HG03135 (cell line): ENCODE measurements around the gene AAK1.
"Not testable (repeated sequence)": the region's sequence is repeated elsewhere in the genome, so short reads cannot be mapped to it uniquely, and the experiment has no call there.

Experiments used
- ATAC-seq: cut with Tn5 transposase; IDR thresholded peaks from one replicate; pipeline ENCODE4 v1.9.1; 2021; ENCODE audit warnings: mild to moderate bottlenecking, moderate library complexity; ENCODE audit not compliant: unreplicated experiment

The AAK1 gene

GRCh38 chr2:69576880-69577279 lies 66.7 kb downstream of the AAK1 start:
- no peak for ATAC-seq

- no peak for ATAC-seq
Observed at GRCh38 chr2:69575926-69576325, 67.6 kb downstream of the AAK1 start.

- ATAC-seq = not testable (repeated sequence)
Observed at GRCh38 chr2:69575371-69575770, 68.2 kb downstream of the AAK1 start.

- no peak for ATAC-seq
Observed at GRCh38 chr2:69572641-69573040, 70.9 kb downstream of the AAK1 start.

- no peak for ATAC-seq
Observed at GRCh38 chr2:69571189-69571588, 72.3 kb downstream of the AAK1 start.

- no peak for ATAC-seq
Observed at GRCh38 chr2:69570474-69570873, 73.1 kb downstream of the AAK1 start.

- no peak for ATAC-seq
Observed at GRCh38 chr2:69567909-69568300, 75.6 kb downstream of the AAK1 start.

GRCh38 chr2:69567157-69567908 lies 76.2 kb downstream of the AAK1 start:
- no peak for ATAC-seq

GRCh38 chr2:69566669-69567068 lies 76.9 kb downstream of the AAK1 start:
- no peak for ATAC-seq

- no peak for ATAC-seq
Observed at GRCh38 chr2:69565431-69565839, 78.1 kb downstream of the AAK1 start.

GRCh38 chr2:69564604-69565003 lies 78.9 kb downstream of the AAK1 start:
- ATAC-seq = no peak

GRCh38 chr2:69563021-69563420 lies 80.5 kb downstream of the AAK1 start:
- ATAC-seq = no peak

- no peak for ATAC-seq
Observed at GRCh38 chr2:69561101-69561500, 82.4 kb downstream of the AAK1 start.

GRCh38 chr2:69560147-69560482 lies 83.4 kb downstream of the AAK1 start:
- no peak for ATAC-seq

GRCh38 chr2:69559442-69560146 lies 83.9 kb downstream of the AAK1 start:
- ATAC-seq = peak; percentile 57

- ATAC-seq = no peak
Observed at GRCh38 chr2:69556008-69556407, 87.5 kb downstream of the AAK1 start.

GRCh38 chr2:69554981-69555380 lies 88.6 kb downstream of the AAK1 start:
- no peak for ATAC-seq

GRCh38 chr2:69554568-69554967 lies 89.0 kb downstream of the AAK1 start:
- no peak for ATAC-seq

GRCh38 chr2:69553991-69554390 lies 89.5 kb downstream of the AAK1 start:
- ATAC-seq = no peak

- ATAC-seq = not testable (repeated sequence)
Observed at GRCh38 chr2:69550511-69550910, 93.0 kb downstream of the AAK1 start.

GRCh38 chr2:69549421-69549820 lies 94.1 kb downstream of the AAK1 start:
- ATAC-seq = no peak

GRCh38 chr2:69547984-69548715 lies 95.4 kb downstream of the AAK1 start:
- no peak for ATAC-seq
